Measurements from ENCODE around the gene MIDN. TPM values are rescaled to one million over a fixed set of nuclear protein-coding genes. Genes with fewer than 3 reads are reported as not detected.

Gene MIDN
- total RNA-seq, 2 experiments from 2014 or later = 86.2 to 88.6 TPM

DNA sequence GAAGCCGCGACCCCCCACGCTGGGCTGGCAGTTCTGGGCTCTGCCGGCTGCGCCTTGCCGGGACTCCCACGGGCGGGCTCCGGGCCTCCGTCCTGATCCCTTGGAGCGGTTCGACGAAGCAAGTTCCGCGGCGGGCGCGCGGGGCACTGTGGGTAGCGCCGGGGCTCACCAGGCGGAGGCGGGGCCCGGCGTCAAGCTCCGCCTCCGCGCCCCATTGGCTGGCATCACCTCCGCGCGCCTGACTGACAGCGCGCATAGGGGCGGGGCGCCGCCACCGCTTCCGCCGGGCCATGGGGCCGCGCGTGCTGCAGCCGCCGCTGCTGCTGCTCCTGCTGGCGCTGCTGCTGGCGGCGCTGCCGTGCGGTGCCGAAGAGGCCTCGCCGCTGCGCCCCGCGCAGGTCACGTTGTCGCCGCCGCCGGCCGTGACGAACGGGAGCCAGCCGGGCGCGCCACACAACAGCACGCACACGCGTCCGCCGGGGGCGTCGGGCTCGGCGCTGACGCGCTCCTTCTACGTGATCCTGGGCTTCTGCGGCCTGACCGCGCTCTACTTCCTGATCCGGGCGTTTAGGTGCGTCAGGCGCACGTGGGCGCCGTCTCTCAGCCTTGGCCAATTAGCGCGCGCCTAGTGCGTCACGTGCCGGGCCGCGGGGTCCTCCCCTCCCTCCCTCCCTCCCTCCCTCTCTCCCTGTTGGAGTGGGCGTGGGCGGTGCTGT lies 27.0 kb downstream of the MIDN start, which contains the start of gene FAM174C:
FAM174C (plus strand) TSS at position 271 of the 716 bp plus-strand sequence; CDS start at position 291, 20 bp downstream.
- ChIA-PET CTCF (interaction anchor here (0.5 to 2.1 kb wide), 3 partner anchors 9 to 197 kb away, joined by 4 to 23 read pairs (median 12); no protein-coding TSS in a partner anchor), POLR2A (interaction anchor here (0.6 to 1.8 kb wide), 10 partner anchors 9 to 403 kb away, joined by 3 to 15 read pairs (median 4); partner anchors contain the start of gene ATP5F1D)
- H3K4me1 Mint-ChIP-seq = peaks cover 55% of the 10 kb centered on the region
- H3K27ac Mint-ChIP-seq = peak within 1 kb of the TSS; percentile 96
- peak within 1 kb of the TSS; percentile 82 for H3K4me3 Mint-ChIP-seq
- no peaks in the 10 kb centered on the region for H3K9me3 Mint-ChIP-seq
- peaks cover 56% of the 10 kb centered on the region for H3K36me3 Mint-ChIP-seq (ENCODE audit: low read depth)
- no peaks in the 10 kb centered on the region for H3K27me3 Mint-ChIP-seq
- peak; percentile 96 for DNase-seq

GRCh38 chr19:1275976-1276627 lies 27.7 kb downstream of the MIDN start:
- peaks cover 50% of the 10 kb centered on the region for H3K36me3 Mint-ChIP-seq (ENCODE audit: low read depth)
- ChIA-PET POLR2A (interaction anchor here (1.8 kb wide), 1 partner anchor 10 kb away, joined by 15 read pairs; no protein-coding TSS in a partner anchor), CTCF (interaction anchor here (2.1 kb wide), 1 partner anchor 32 kb away, joined by 23 read pairs; no protein-coding TSS in a partner anchor)
- H3K4me3 Mint-ChIP-seq = peak overlapping the region; percentile 82
- H3K9me3 Mint-ChIP-seq = no peaks in the 10 kb centered on the region
- DNase-seq = no peak
- H3K4me1 Mint-ChIP-seq = peaks cover 48% of the 10 kb centered on the region
- no peaks in the 10 kb centered on the region for H3K27me3 Mint-ChIP-seq
- peak overlapping the region; percentile 96 for H3K27ac Mint-ChIP-seq

GRCh38 chr19:1276628-1277022 lies 28.2 kb downstream of the MIDN start:
- ChIA-PET POLR2A (interaction anchor here (1.8 kb wide), 1 partner anchor 11 kb away, joined by 15 read pairs; no protein-coding TSS in a partner anchor), CTCF (interaction anchor here (2.1 kb wide), 1 partner anchor 33 kb away, joined by 23 read pairs; no protein-coding TSS in a partner anchor)
- peaks cover 45% of the 10 kb centered on the region for H3K36me3 Mint-ChIP-seq (ENCODE audit: low read depth)
- no peak for DNase-seq
- H3K27me3 Mint-ChIP-seq = no peaks in the 10 kb centered on the region
- H3K4me3 Mint-ChIP-seq = peak overlapping the region; percentile 82
- H3K4me1 Mint-ChIP-seq = peaks cover 43% of the 10 kb centered on the region
- H3K9me3 Mint-ChIP-seq = no peaks in the 10 kb centered on the region
- H3K27ac Mint-ChIP-seq = peak overlapping the region; percentile 96

DNA sequence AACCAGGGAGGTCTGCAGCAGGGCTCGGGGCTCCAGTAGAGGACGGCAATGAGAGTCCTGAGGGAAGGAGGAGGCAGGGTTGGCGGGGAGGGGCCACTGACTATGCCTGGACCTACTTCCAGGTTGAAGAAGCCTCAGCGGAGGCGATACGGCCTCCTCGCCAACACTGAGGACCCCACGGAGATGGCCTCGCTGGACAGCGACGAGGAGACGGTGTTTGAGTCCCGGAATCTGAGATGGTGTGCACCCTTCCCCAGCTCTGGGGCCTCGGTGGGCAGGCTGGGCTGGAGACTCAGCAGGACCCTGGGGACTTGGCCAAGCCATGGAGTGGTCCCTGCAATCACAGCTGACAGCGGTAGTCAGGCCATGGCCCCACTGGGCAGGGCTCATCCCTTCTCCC lies 28.7 kb downstream of the MIDN start:
- CTCF ChIA-PET = interaction anchor here (1.2 kb wide), 1 partner anchor 32 kb away, joined by 3 read pairs; no protein-coding TSS in a partner anchor
- Mint-ChIP-seq H3K36me3 (ENCODE audit: low read depth) (peaks cover 40% of the 10 kb centered on the region), H3K4me3 (peak overlapping the region; percentile 82), H3K9me3 (no peaks in the 10 kb centered on the region), H3K4me1 (peaks cover 39% of the 10 kb centered on the region), H3K27ac (peak overlapping the region; percentile 96), H3K27me3 (no peaks in the 10 kb centered on the region)
- DNase-seq = no peak
- POLR2A ChIA-PET = interaction anchor here (4.0 kb wide), 1 partner anchor 8 kb away, joined by 22 read pairs; the partner anchor contains the start of gene CIRBP

DNA sequence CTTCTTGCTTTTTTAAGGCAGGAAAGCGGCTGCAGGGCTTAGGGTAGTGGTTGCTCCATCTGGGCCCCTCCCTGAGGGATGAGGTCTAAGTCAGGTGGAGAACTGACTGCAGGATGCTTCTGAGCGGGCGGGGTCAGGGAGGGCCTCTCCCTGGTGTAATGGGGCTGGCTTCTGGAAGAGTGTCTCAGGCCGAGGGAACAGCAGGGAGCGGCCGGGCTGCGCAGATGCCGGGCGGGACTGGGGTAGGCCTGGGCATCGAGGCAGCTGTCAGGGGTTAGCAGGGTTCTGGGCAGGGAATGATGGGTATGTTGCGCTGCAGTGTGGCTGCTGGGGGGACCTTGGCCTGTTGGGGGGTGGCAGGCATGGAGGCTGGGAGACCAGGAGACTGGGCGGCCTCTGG lies 29.7 kb downstream of the MIDN start:
- ChIA-PET CTCF (interaction anchor here (1.2 kb wide), 1 partner anchor 33 kb away, joined by 3 read pairs; no protein-coding TSS in a partner anchor), POLR2A (interaction anchor here (1.0 to 4.0 kb wide), 3 partner anchors 9 to 76 kb away, joined by 3 to 22 read pairs (median 5); partner anchors contain the start of gene CIRBP)
- Mint-ChIP-seq H3K9me3 (no peaks in the 10 kb centered on the region), H3K27me3 (peaks cover 1% of the 10 kb centered on the region), H3K4me3 (no peak overlapping the region), H3K36me3 (ENCODE audit: low read depth) (peaks cover 31% of the 10 kb centered on the region), H3K4me1 (peaks cover 30% of the 10 kb centered on the region), H3K27ac (no peak overlapping the region)
- DNase-seq = no peak

GRCh38 chr19:1278713-1279660 lies 30.6 kb downstream of the MIDN start:
- DNase-seq = no peak
- H3K4me3 Mint-ChIP-seq = peak overlapping the region; percentile 32
- ChIA-PET CTCF (interaction anchor here (0.6 to 1.9 kb wide), 7 partner anchors 10 to 202 kb away, joined by 3 to 13 read pairs (median 4); partner anchors contain the start of genes CIRBP and NDUFS7), POLR2A (interaction anchor here (0.8 to 4.0 kb wide), 6 partner anchors 10 to 103 kb away, joined by 3 to 22 read pairs (median 3); partner anchors contain the start of gene CIRBP)
- no peak overlapping the region for H3K27ac Mint-ChIP-seq
- H3K4me1 Mint-ChIP-seq = peaks cover 23% of the 10 kb centered on the region
- peaks cover 3% of the 10 kb centered on the region for H3K27me3 Mint-ChIP-seq
- peaks cover 24% of the 10 kb centered on the region for H3K36me3 Mint-ChIP-seq (ENCODE audit: low read depth)
- H3K9me3 Mint-ChIP-seq = no peaks in the 10 kb centered on the region

- H3K4me3 Mint-ChIP-seq = peak overlapping the region; percentile 32
- peaks cover 21% of the 10 kb centered on the region for H3K4me1 Mint-ChIP-seq
- CTCF ChIA-PET = interaction anchor here (0.6 to 1.9 kb wide), 7 partner anchors 11 to 203 kb away, joined by 3 to 13 read pairs (median 4); partner anchors contain the start of genes CIRBP and NDUFS7
- H3K27me3 Mint-ChIP-seq = peaks cover 11% of the 10 kb centered on the region
- peak; percentile 85 for DNase-seq
- peaks cover 19% of the 10 kb centered on the region for H3K36me3 Mint-ChIP-seq (ENCODE audit: low read depth)
- POLR2A ChIA-PET = interaction anchor here (0.8 to 4.0 kb wide), 6 partner anchors 11 to 129 kb away, joined by 3 to 22 read pairs (median 3); partner anchors contain the start of gene CIRBP
- H3K9me3 Mint-ChIP-seq = no peaks in the 10 kb centered on the region
- H3K27ac Mint-ChIP-seq = peak overlapping the region; percentile 68
Measured at GRCh38 chr19:1279782-1280341, 31.5 kb downstream of the MIDN start.

- Mint-ChIP-seq H3K4me1 (peaks cover 21% of the 10 kb centered on the region), H3K9me3 (no peaks in the 10 kb centered on the region), H3K27ac (no peak overlapping the region), H3K36me3 (ENCODE audit: low read depth) (peaks cover 19% of the 10 kb centered on the region), H3K27me3 (peaks cover 16% of the 10 kb centered on the region), H3K4me3 (no peak overlapping the region)
- ChIA-PET POLR2A (interaction anchor here (1.2 to 4.0 kb wide), 3 partner anchors 10 to 128 kb away, joined by 3 to 22 read pairs (median 3); partner anchors contain the start of gene CIRBP), CTCF (interaction anchor here (1.4 to 1.9 kb wide), 4 partner anchors 15 to 102 kb away, joined by 4 to 13 read pairs (median 8); partner anchors contain the start of gene NDUFS7)
- DNase-seq = no peak
Measured at GRCh38 chr19:1280636-1281568, 32.5 kb downstream of the MIDN start.

DNA sequence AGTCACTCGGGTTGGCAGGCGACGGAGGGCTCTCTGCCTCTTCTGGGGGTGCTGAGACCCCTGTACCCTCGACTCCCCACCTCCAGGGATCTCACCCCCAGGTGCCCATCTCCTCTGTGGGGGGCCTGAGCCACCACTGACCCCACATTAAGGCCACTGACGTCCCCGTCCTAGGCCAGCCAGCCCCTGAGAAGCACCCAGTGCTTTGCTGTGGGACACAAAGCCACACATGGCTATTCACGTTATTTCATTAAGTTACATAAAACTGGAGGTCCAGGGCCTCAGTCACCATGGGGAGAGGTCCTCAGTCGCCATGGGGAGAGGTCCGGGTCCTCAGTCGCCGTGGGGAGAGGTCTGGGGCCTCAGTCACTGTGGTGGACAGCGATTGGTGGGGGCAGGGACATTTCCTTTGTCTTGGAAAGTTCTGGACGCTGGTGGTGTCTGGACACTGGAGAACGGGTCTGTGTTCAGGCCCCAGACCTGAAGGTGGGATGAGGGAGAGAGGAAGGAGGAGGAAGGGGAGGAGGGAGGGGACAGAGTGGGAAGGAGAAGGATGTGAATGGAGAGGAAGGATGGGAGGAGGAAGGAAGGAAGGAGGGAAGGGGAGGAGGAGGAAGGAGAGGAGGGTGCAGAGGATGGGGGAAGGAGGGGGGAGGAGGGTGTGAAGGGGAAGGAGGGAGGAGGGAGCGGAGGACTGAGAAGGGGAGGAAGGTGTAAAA lies 33.3 kb downstream of the MIDN start:
- H3K27me3 Mint-ChIP-seq = peaks cover 20% of the 10 kb centered on the region
- peaks cover 21% of the 10 kb centered on the region for H3K4me1 Mint-ChIP-seq
- H3K9me3 Mint-ChIP-seq = no peaks in the 10 kb centered on the region
- CTCF ChIA-PET = no interaction called here
- peaks cover 15% of the 10 kb centered on the region for H3K36me3 Mint-ChIP-seq (ENCODE audit: low read depth)
- no peak for DNase-seq
- POLR2A ChIA-PET = no interaction called here
- no peak overlapping the region for H3K27ac Mint-ChIP-seq
- no peak overlapping the region for H3K4me3 Mint-ChIP-seq

- ChIA-PET CTCF (no interaction called here), POLR2A (no interaction called here)
Measured at GRCh38 chr19:1282588-1283206, 34.3 kb downstream of the MIDN start.

More at GRCh38 chr19:1282588-1283206, 34.3 kb downstream of the MIDN start:
- no peak overlapping the region for H3K27ac Mint-ChIP-seq
- peaks cover 18% of the 10 kb centered on the region for H3K4me1 Mint-ChIP-seq
- H3K36me3 Mint-ChIP-seq (ENCODE audit: low read depth) = peaks cover 12% of the 10 kb centered on the region
- H3K4me3 Mint-ChIP-seq = no peak overlapping the region
- no peak for DNase-seq
- H3K27me3 Mint-ChIP-seq = peaks cover 20% of the 10 kb centered on the region
- H3K9me3 Mint-ChIP-seq = no peaks in the 10 kb centered on the region
